ENCODE data around the gene RAB3GAP2.
"Not testable (repeated sequence)": the region's sequence is repeated elsewhere in the genome, so short reads cannot be mapped to it uniquely, and the experiment has no call there.

Gene RAB3GAP2

GRCh38 chr1:220274251-220274855 lies 2.1 kb upstream of the RAB3GAP2 start:
- TF ChIP-seq CTCF (IDR thresholded peaks at IDR 0.05; ENCODE audit: low read length, missing control alignments) = no peak
- DNase-seq (ENCODE audit: low read depth) = peak; percentile 80
- H3K4me3 ChIP-seq (replicated peaks; ENCODE audit: low read depth, low read length) = no peak overlapping the region

GRCh38 chr1:220272841-220273090 lies 513 bp upstream of the RAB3GAP2 start:
- no peak for TF ChIP-seq CTCF (IDR thresholded peaks at IDR 0.05; ENCODE audit: low read length, missing control alignments)
- peak overlapping the region; percentile 94 for H3K4me3 ChIP-seq (replicated peaks; ENCODE audit: low read depth, low read length)
- no peak for DNase-seq (ENCODE audit: low read depth)

- TF ChIP-seq CTCF (IDR thresholded peaks at IDR 0.05; ENCODE audit: low read length, missing control alignments) = no peak
- DNase-seq (ENCODE audit: low read depth) = peak; percentile 30
- H3K4me3 ChIP-seq (replicated peaks; ENCODE audit: low read depth, low read length) = peak overlapping the region; percentile 94
These were observed 577 bp downstream of the RAB3GAP2 start for GRCh38 chr1:220271706-220272046.

- TF ChIP-seq CTCF (IDR thresholded peaks at IDR 0.05; ENCODE audit: low read length, missing control alignments) = no peak
- H3K4me3 ChIP-seq (replicated peaks; ENCODE audit: low read depth, low read length) = no peak overlapping the region
- DNase-seq (ENCODE audit: low read depth) = no peak
These were observed 3.2 kb downstream of the RAB3GAP2 start for GRCh38 chr1:220269036-220269435.

- DNase-seq (ENCODE audit: low read depth) = no peak
- no peak for TF ChIP-seq CTCF (IDR thresholded peaks at IDR 0.05; ENCODE audit: low read length, missing control alignments)
These were observed 4.6 kb downstream of the RAB3GAP2 start for GRCh38 chr1:220267630-220268029.

GRCh38 chr1:220260228-220260627 lies 12.0 kb downstream of the RAB3GAP2 start:
- DNase-seq (ENCODE audit: low read depth); H3K4me3 ChIP-seq (replicated peaks; ENCODE audit: low read depth, low read length): not testable (repeated sequence)

More at GRCh38 chr1:220267630-220268029, 4.6 kb downstream of the RAB3GAP2 start:
- no peak overlapping the region for H3K4me3 ChIP-seq (replicated peaks; ENCODE audit: low read depth, low read length)

- DNase-seq (ENCODE audit: low read depth); H3K4me3 ChIP-seq (replicated peaks; ENCODE audit: low read depth, low read length): not testable (repeated sequence)
These were observed 12.5 kb downstream of the RAB3GAP2 start for GRCh38 chr1:220259756-220260155.

- H3K4me3 ChIP-seq (replicated peaks; ENCODE audit: low read depth, low read length); DNase-seq (ENCODE audit: low read depth): not testable (repeated sequence)
These were observed 16.1 kb downstream of the RAB3GAP2 start for GRCh38 chr1:220256194-220256593.

- no peak for TF ChIP-seq CTCF (IDR thresholded peaks at IDR 0.05; ENCODE audit: low read length, missing control alignments)
- DNase-seq (ENCODE audit: low read depth) = no peak
These were observed 17.0 kb downstream of the RAB3GAP2 start for GRCh38 chr1:220255204-220255603.

GRCh38 chr1:220253290-220253689 lies 19.0 kb downstream of the RAB3GAP2 start:
- DNase-seq (ENCODE audit: low read depth); H3K4me3 ChIP-seq (replicated peaks; ENCODE audit: low read depth, low read length): not testable (repeated sequence)

More at GRCh38 chr1:220255204-220255603, 17.0 kb downstream of the RAB3GAP2 start:
- no peak overlapping the region for H3K4me3 ChIP-seq (replicated peaks; ENCODE audit: low read depth, low read length)

Measured in fibroblast of pulmonary artery (primary cell).